Liver (tissue), 3 donors: Measurements from ENCODE around the gene CDK11A.
"Not testable (repeated sequence)": the region's sequence is repeated elsewhere in the genome, so short reads cannot be mapped to it uniquely, and the experiment has no call there.

ENCODE experiments used
- EGR1 ChIP-seq, 2 donors: IDR thresholded peaks; 2 replicates each; pipeline ENCODE4 v1.6.1; 2016 to 2018; ENCODE audit warnings: antibody characterized with exemption in 2 of 2, low read depth in 2 of 2
- FOXA1 ChIP-seq: IDR thresholded peaks from 2 replicates; pipeline ENCODE4 v1.6.1; 2016; ENCODE audit warnings: antibody characterized with exemption
- FOXA2 ChIP-seq: IDR thresholded peaks from 2 replicates; pipeline ENCODE4 v1.6.1; 2016; ENCODE audit warnings: antibody characterized with exemption
- GABPA ChIP-seq, 2 donors: IDR thresholded peaks in 1 of 2; conservative IDR thresholded peaks in 1 of 2; 2 replicates each; pipeline ENCODE4 v1.6.1; 2016; ENCODE audit warnings: antibody characterized with exemption in 2 of 2, mild to moderate bottlenecking in 1 of 2, moderate library complexity in 1 of 2
- HNF4A ChIP-seq, 2 donors: conservative IDR thresholded peaks; 2 replicates each; pipeline ENCODE4 v1.6.1; 2016; ENCODE audit warnings: antibody characterized with exemption in 2 of 2, mild to moderate bottlenecking in 2 of 2
- JUND ChIP-seq, 2 donors: IDR thresholded peaks; 2 replicates each; pipeline ENCODE4 v1.6.1; 2016; ENCODE audit warnings: antibody characterized with exemption in 2 of 2
- NR2F2 ChIP-seq: IDR thresholded peaks from 2 replicates; pipeline ENCODE4 v1.6.1; 2016; ENCODE audit warnings: antibody characterized with exemption
- RAD21 ChIP-seq, 2 donors: IDR thresholded peaks; 2 replicates each; pipeline ENCODE4 v1.6.1; 2016; ENCODE audit warnings: antibody characterized with exemption in 2 of 2, mild to moderate bottlenecking in 2 of 2
- TAF1 ChIP-seq: conservative IDR thresholded peaks from 2 replicates; pipeline ENCODE4 v1.6.1; 2016; ENCODE audit warnings: antibody characterized with exemption, mild to moderate bottlenecking
- YY1 ChIP-seq: IDR thresholded peaks from 2 replicates; pipeline ENCODE4 v1.6.1; 2016; ENCODE audit warnings: antibody characterized with exemption, mild to moderate bottlenecking
- TF ChIP-seq, protein P1 (sequence below): fragments of 150-350 bp; IDR thresholded peaks from 2 replicates; pipeline ENCODE4 v1.5.1; 2017; ENCODE audit warnings: improper control_type of control experiment, low read depth, low read length; ENCODE audit not compliant: missing input control
- TF ChIP-seq, protein P2 (sequence below): IDR thresholded peaks from 2 replicates; pipeline ENCODE4 v1.6.1; 2016; ENCODE audit warnings: antibody characterized with exemption, mild to moderate bottlenecking
- TF ChIP-seq, protein P3 (sequence below): IDR thresholded peaks from 2 replicates; pipeline ENCODE4 v1.6.1; 2016; ENCODE audit warnings: antibody characterized with exemption
- TF ChIP-seq, protein P4 (sequence below): IDR thresholded peaks from 2 replicates; pipeline ENCODE4 v1.6.1; 2016; ENCODE audit warnings: antibody characterized with exemption
- donor health status: healthy.
- donor health status: healthy.

DNA sequence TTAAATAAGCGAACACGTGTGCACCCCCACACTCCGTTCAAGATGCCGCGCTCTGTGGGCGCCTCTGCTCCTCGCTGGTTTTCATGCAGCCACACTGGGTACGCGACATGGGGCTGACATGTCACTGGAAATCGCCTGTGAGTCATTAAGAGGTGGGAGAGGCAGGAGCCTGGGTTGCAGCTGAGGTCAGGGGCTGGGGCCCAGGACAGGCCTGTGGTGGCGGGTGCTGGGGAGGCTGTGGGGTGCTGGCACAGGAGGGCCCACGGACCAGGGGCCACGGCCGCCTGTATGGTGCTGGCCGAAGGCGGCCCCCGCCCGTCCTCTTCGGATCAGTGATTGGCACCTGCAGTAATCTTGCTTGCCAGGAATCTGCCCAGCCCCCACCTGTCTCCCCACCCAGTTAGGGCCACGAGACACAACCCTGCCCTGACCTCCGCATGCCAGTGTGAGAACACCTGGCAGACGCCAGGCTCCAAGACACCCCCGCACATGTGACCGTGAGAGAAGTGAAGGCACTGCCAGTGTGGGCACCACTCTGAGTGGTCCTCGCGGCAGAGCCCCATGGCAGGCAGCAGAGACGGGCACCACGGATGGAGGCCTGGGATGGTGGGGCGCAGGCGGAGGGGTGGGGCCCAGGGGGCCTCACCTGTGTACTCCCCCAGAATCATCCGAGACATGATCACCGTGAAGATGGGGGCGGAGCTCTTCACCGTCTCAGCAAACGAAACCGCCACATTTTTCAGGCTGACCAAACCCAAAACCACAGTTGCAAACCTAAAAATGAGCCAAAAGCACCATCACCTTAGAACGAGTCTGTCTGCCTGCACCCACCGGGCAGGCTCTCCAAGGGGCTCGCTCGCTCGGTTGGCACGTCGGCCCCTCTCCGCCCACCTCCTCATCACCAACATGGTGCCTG lies 13.8 kb upstream of the CDK11A start:
- TF ChIP-seq, protein P1, sequence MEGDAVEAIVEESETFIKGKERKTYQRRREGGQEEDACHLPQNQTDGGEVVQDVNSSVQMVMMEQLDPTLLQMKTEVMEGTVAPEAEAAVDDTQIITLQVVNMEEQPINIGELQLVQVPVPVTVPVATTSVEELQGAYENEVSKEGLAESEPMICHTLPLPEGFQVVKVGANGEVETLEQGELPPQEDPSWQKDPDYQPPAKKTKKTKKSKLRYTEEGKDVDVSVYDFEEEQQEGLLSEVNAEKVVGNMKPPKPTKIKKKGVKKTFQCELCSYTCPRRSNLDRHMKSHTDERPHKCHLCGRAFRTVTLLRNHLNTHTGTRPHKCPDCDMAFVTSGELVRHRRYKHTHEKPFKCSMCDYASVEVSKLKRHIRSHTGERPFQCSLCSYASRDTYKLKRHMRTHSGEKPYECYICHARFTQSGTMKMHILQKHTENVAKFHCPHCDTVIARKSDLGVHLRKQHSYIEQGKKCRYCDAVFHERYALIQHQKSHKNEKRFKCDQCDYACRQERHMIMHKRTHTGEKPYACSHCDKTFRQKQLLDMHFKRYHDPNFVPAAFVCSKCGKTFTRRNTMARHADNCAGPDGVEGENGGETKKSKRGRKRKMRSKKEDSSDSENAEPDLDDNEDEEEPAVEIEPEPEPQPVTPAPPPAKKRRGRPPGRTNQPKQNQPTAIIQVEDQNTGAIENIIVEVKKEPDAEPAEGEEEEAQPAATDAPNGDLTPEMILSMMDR, result not testable (repeated sequence)
- TF ChIP-seq YY1; HNF4A (conservative IDR thresholded peaks at IDR 0.05); NR2F2; TAF1; RAD21 (IDR thresholded peaks at IDR 0.05); FOXA1; JUND (IDR thresholded peaks at IDR 0.05); EGR1 (IDR thresholded peaks at IDR 0.05; ENCODE audit: low read depth in 2 of 2); FOXA2; GABPA (IDR thresholded peaks at IDR 0.05 in 1 of 2, conservative IDR thresholded peaks at IDR 0.05 in 1 of 2): not testable (repeated sequence)
- TF ChIP-seq, protein P2, sequence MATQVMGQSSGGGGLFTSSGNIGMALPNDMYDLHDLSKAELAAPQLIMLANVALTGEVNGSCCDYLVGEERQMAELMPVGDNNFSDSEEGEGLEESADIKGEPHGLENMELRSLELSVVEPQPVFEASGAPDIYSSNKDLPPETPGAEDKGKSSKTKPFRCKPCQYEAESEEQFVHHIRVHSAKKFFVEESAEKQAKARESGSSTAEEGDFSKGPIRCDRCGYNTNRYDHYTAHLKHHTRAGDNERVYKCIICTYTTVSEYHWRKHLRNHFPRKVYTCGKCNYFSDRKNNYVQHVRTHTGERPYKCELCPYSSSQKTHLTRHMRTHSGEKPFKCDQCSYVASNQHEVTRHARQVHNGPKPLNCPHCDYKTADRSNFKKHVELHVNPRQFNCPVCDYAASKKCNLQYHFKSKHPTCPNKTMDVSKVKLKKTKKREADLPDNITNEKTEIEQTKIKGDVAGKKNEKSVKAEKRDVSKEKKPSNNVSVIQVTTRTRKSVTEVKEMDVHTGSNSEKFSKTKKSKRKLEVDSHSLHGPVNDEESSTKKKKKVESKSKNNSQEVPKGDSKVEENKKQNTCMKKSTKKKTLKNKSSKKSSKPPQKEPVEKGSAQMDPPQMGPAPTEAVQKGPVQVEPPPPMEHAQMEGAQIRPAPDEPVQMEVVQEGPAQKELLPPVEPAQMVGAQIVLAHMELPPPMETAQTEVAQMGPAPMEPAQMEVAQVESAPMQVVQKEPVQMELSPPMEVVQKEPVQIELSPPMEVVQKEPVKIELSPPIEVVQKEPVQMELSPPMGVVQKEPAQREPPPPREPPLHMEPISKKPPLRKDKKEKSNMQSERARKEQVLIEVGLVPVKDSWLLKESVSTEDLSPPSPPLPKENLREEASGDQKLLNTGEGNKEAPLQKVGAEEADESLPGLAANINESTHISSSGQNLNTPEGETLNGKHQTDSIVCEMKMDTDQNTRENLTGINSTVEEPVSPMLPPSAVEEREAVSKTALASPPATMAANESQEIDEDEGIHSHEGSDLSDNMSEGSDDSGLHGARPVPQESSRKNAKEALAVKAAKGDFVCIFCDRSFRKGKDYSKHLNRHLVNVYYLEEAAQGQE, result not testable (repeated sequence)
- TF ChIP-seq, protein P3, sequence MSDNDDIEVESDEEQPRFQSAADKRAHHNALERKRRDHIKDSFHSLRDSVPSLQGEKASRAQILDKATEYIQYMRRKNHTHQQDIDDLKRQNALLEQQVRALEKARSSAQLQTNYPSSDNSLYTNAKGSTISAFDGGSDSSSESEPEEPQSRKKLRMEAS, result not testable (repeated sequence)
- TF ChIP-seq, protein P4, sequence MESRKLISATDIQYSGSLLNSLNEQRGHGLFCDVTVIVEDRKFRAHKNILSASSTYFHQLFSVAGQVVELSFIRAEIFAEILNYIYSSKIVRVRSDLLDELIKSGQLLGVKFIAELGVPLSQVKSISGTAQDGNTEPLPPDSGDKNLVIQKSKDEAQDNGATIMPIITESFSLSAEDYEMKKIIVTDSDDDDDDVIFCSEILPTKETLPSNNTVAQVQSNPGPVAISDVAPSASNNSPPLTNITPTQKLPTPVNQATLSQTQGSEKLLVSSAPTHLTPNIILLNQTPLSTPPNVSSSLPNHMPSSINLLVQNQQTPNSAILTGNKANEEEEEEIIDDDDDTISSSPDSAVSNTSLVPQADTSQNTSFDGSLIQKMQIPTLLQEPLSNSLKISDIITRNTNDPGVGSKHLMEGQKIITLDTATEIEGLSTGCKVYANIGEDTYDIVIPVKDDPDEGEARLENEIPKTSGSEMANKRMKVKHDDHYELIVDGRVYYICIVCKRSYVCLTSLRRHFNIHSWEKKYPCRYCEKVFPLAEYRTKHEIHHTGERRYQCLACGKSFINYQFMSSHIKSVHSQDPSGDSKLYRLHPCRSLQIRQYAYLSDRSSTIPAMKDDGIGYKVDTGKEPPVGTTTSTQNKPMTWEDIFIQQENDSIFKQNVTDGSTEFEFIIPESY, result not testable (repeated sequence)
